GM21526 (cell line): ENCODE measurements around the gene DDX24.
"Not testable (repeated sequence)": the region's sequence is repeated elsewhere in the genome, so short reads cannot be mapped to it uniquely, and the experiment has no call there.

ENCODE experiments used
- ATAC-seq: cut with Tn5 transposase; IDR thresholded peaks from one replicate; pipeline ENCODE4 v1.9.1; 2021; ENCODE audit warnings: moderate library complexity; ENCODE audit not compliant: unreplicated experiment, low FRiP score

DDX24 gene

GRCh38 chr14:94081386-94081820, 401 bp upstream of the DDX24 start:
- peak; percentile 32 for ATAC-seq

DNA sequence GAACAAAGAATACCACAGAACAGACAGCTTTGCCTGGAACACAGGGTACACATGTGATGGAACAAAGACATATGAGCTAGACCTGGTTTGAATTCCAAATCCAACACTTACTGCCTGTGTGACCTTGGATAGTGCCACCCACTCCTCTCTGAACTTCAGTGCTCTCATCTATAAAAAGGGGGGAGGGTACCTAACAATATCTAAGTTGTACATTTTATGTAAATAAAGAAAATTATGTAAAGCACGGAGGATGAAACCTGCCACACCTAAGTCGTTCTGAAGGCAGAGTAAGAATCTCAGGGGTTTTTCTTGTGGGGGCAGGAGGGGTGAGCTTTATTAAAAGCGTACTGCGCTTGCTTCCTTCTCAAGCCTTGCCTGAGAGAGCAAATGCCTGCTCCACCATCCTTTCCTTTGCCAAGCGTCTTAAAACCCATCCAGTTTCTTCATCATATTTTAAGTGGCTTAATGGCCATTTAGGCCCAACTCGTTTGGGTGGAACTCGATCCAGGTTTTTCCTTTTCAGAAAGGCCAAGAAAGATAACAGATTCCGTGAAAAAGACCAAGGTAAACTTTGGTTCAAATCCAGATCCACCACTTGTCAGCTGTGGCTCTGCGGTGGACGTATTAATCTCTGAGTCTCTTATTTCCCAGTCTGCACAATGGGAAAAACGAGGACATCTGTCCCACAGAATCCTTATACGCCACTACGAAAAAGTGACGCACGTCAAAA, 946 bp downstream of the DDX24 start:
- ATAC-seq: no peak

DNA sequence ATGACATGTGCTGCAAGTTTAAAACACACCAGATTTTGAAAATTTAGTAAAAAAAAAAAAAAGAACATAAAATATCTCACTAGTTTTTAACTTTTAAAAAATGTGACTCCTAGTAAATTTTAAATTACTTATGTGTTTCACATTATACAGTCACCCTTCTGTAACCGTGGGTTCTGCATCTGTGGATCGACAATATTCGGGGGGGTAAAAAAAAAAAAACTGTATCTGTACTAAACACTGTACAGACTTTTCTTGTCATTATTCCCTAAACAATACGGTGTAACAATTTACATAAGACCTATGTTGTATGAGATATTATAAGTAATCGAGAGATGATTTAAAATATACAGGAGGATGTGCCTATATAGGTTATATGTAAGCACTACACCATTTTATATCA, 3.2 kb downstream of the DDX24 start:
- ATAC-seq: no peak

GRCh38 chr14:94077111-94077821, 3.7 kb downstream of the DDX24 start:
- no peak for ATAC-seq

DNA sequence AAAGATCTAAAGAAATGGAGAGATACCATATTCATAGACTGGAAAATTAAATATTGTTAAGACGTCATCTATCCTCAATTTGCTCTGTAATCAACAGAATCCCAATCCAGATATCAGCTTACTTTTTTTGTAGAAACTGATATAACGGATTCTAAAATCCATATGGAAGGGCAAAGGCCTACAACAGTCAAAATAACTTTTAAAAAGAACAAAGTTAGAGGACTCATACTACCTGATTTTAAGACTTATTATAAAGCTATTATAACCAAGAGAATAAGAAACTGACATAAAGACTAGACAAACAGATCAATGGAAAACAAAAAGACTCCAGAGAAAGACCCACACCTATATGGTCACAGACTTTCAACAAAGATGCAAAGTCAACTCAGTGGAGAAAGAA, 6.0 kb downstream of the DDX24 start:
- ATAC-seq: no peak

- no peak for ATAC-seq
Measured at GRCh38 chr14:94074534-94074933, 6.5 kb downstream of the DDX24 start.

DNA sequence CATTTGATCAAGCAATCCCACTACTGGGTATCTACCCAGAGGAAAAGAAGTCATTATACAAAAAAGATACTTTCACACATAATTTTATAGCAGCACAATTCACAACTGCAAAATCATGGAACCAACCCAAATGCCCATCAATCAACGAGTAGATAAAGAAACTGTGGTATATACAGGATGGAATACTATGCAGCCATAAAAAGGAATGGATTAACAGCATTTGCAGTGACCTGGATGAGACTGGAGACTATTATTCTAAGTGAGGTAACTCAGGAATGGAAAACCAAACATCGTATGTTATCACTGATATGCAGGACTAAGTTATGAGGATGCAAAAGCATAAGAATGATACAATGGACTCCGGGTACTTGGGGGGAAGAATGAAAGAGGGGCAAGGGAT, 8.9 kb downstream of the DDX24 start:
- ATAC-seq: not testable (repeated sequence)

GRCh38 chr14:94066089-94066676, 14.8 kb downstream of the DDX24 start:
- ATAC-seq: no peak

- no peak for ATAC-seq
Measured at GRCh38 chr14:94062344-94062940, 18.6 kb downstream of the DDX24 start.

DNA sequence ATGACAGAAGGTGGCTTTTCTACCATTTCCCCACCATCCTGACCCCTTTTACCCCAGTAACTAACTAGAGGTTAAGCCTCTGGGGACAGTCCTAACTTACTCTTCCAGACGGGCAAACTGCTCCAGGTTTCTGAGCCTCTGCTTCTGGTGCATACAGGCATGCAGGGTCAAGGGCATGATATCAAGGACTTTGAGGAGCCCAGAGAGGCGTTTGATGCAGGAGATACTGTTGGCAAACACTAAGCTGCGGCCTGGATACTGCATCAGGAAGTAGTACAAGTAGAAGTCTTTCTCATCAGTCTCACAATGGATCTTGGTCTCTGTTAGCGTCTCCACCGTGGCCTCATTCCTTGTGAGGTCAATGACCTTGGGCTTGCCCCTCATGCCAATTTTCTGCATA, 21.0 kb downstream of the DDX24 start:
- ATAC-seq: no peak

- no peak for ATAC-seq
Measured at GRCh38 chr14:94058674-94059138, 22.3 kb downstream of the DDX24 start.

DNA sequence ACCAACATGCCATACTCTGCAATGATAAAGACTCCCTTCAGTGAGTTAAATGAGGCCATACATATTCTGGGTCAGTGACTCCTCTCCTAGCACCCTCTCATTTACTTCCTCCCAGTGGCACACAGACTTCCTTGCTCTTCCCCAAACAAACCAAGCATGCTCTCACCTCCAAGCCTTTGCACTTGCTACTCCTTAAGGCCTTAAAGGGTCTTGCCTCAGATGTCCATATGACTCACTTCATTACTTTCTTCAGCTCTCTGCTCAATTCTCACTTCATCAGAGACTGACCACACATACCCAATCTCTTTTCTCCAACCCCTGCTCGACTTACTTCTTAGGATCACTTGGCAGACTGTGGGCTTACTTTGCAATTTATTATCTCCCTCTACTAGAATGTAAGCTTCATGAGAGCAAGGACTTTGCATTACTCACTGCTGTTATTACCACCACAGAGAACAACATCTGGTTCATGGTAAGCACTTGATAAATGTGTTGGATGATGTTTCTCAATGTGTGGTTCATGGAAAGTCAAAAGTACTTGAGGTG, 22.8 kb downstream of the DDX24 start:
- no peak for ATAC-seq

- ATAC-seq: peak; percentile 82
Measured at GRCh38 chr14:94056579-94057308, 24.3 kb downstream of the DDX24 start.

DNA sequence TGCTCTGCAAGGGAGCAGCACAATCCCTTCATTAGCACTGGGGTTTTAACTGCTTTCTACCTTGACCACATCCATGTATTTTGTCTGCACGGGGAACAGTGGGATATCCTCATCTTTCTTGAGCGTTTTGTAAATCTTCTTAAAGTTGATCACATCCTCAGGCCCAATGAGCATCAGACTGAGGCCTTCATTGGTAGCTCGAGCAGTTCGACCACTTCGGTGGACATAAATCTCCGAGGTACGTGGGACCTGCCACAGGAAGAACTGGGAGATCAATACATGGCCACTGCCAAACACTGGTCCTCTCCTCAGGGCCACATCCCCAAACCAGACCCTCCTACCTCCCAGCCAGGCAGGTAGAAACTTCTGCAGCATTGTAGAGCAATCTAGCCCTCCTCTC, 26.1 kb downstream of the DDX24 start:
- ATAC-seq: no peak

- no peak for ATAC-seq
Measured at GRCh38 chr14:94054401-94054800, 26.6 kb downstream of the DDX24 start.

DNA sequence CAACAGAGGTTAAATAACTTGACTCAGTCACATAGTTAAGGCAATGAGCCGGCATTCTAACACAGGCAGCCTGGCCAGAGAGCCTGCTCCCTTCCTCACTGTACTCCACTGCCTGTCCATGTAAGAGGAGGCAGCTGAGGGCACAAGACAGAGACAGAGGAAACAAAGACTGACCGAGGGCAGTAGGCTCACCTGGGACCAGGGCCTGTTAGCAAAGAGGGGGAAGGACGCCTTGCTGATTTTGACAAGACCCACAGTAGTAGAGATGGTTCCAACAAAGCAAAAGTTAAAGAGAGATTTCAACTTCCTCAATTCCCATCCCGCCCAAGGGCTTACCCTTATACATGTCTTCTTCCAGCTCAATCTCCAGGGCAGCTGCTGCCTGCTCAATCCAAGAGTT, 28.3 kb downstream of the DDX24 start:
- no peak for ATAC-seq

DNA sequence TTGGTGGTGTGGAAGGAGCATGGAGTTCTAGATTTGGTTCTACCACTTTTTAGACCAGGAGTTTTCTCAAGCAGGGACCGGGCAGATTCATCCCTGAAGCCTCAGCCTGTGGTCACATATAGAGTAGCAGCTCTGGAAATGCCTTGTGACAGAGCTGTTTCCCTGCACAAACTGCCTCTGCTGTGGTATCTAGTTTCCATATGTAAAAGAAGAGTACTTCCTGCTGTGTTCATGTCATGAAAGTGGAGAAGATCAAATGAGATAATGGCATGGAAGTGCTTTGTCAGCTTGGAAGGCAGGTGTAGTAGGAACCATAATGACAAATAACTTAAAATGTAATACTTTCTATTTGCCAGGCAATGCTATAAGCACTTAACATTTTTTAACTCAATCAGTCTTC, 28.8 kb downstream of the DDX24 start:
- no peak for ATAC-seq

DNA sequence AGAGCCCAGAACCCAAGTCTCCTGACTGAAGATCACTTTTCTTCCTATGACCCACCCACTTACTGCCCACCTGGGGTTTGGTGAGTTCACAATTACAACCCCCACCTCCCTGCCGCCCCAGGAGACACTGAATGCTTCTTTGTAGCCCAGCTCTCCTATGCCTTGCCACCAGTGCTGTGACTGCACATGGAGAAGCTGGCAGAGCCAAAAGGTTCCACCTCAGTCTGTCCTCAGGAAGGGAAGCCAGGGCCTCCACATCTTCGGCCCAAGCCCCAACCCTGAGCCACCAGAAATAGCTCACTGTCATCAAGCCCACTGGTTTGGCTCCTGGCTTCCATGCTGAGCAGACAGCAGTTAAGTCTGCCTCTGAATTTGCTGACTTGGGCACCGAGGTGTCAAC, 29.2 kb downstream of the DDX24 start:
- no peak for ATAC-seq

DNA sequence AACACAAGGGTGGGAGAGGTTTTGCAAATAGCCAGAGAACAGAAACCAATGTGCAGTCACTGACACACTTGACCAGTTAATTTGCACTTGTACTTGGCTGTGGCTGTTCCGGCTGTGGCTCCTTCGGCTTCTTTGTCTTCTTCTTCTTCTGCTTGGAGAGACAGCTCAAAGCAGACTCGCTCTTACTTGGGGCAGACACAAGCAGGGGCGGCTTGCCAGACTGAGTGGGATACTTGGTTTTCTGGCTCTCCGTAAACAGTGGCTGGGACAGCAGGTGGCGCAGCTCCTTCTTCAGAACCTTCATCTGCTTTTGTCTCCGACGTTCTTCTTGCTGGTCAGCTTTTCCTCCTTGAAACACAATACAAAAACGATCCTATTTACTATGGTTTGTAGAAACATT, 29.9 kb downstream of the DDX24 start:
- ATAC-seq: no peak

DNA sequence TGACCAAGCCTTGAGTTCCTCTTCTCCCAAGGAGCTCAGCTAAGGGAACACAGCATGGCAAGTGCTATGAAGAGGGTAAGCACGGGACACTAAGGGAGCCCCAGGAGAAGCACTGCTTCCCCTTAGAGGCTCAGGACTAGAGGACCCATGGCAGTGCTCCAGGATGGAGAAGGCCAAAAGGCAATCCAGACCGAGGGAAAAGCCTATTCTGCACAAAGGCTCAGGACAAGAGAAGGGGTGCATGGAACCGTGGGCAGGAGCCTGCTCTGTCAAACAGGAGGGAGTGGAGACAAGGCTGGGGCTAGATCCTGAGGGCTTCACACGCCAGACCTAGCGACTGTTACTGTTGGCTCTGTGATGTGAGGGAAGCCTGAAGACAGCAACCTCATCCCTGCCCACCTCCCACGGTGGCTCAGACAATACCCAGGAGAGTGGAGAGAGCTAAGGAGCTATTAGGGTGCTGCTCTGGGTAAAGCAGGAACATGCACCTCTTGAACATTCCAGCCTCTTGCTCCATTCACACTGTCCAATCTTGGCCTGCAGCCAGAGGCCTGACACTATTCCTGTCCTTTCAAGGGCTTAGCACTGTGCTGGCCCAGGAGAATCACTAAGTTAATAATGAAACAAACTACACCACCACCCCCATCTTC, 30.6 kb downstream of the DDX24 start:
- no peak for ATAC-seq
